ENCODE measurements around the gene PPP2R2D.

Gene PPP2R2D

DNA sequence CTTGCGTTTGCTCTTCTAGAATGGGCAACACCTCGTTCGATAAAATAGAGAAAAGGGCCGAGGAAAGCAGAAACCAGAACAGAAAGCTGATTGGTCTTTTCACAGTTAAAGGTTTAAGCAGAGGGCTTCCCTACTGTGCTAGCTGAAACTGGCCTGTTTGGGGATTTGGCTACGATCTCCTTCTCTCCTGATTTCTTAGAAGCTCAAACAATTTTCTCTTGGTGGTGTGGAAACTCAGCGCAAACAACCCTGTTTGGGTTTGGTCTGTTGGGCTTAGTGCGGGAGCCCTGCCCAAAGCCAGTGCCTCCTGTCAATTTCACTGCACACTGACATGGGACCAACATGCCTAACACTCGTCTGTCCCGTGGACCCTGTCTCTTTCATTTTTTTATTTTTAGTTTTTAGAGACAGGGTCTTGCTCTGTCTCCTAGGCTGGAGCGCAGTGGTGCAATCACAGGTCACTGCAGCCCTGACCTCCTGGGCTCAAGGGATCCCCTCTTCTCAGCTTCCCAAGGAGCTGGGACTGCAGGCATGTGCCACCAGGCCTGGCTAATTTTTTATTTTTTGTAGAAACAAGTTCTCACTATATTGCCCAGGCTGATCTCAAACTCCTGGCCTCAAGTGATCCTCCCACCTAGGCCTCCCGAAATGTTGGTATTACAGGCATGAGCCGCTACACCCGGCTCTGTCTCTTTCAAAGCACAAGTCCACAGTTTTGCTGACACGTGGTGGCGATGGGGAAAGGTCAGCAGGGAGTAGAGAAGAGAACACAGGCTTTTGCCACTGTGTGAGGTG lies 97.4 kb downstream of the PPP2R2D start:
- DNase-seq (ENCODE audit: low read depth in 2 of 2): no peak

DNA sequence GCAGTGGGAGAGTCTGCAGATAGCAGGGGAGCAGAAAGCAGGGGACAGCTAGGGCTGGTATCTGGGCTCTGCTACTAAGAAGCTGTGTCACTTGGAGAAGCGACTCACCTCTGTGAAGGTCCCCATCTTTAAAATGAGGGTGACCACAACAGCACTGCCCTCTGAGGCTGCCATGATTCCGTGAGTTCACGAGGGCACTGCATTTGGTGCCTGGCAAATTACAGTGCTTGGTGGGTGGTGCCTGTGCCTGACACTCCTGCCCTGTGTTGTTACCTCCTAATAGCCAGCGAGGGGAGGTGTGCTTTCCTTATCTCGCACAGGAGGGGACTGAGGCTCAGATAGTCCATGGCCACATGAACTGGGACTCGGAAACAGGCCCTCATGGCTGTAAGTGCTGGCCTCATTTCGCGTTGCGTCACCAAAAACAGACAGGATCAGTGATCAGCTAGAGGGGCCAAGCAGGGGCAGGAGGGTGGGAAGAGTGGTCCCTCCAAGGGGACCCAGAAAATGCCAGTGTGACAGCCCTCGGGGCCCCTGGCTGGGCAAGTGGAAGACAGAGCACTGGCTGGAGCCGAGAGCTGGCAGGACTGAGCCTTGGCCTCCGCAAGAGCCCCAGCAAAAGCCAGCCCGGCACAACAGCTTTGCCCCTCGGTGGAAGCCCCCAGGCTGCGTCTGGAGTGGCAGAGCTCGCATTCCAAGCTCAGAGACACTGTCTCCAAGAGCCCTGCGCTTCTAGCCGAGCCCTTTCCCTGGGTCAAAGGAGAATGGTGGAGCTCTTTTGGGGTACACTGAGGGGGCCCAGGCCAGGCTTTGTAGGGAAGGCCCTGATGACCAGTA lies 98.3 kb downstream of the PPP2R2D start:
- DNase-seq (ENCODE audit: low read depth in 2 of 2): no peak

DNA sequence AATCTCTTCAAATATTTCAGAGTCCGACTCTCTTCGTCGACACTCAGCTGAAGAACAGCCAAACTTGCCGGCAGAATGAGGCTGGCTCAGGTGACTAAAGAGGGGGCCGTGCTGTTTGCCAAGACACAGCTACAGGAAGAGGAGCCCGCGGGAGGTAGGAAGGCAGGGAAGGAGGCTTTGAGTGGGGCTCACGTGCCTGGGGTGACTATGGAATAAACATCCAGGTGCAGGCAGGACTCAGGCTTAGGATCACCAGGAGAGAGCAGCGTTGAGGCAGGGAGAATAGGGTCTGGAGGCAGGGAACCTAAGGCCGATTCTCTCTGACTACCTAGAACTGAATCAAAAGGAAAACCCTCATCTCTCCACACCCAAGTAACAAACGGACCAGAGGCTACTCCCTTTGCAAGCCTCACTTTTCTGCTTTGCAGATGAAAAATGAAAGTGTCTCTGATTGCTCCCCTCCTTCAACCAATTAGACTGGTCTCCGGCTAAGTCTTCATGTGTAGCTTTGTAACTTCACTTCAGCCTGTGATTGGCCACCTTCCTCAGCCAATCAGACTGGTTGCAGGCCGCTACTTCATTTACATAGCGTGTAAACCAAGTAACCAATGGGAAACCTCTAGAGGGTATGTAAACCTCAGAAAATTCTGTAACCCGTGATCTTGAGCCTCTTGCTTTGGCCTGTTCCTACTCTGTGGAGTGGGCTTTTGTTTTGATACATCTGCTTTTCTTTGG lies 100.6 kb downstream of the PPP2R2D start:
- no peak for DNase-seq (ENCODE audit: low read depth in 2 of 2)

DNA sequence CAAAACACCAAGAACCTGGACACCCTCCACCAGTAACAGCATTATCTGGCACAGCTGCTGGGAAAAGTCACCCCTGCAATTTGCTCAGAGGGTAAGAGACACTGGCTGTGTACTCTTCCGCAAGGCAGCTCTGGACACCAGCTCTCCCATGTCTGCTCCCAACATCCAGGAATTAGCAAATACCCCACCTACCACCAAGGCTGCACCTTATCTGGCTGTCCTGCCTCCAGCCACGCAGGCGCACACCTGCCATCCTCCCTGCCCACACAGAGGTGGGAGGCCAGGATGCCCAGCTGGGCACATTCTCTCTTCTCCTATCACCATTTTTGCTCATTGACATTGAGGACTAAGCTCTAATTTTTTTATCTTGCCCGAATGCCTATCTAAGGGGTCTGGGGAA lies 101.2 kb downstream of the PPP2R2D start:
- DNase-seq (ENCODE audit: low read depth in 2 of 2): no peak

DNA sequence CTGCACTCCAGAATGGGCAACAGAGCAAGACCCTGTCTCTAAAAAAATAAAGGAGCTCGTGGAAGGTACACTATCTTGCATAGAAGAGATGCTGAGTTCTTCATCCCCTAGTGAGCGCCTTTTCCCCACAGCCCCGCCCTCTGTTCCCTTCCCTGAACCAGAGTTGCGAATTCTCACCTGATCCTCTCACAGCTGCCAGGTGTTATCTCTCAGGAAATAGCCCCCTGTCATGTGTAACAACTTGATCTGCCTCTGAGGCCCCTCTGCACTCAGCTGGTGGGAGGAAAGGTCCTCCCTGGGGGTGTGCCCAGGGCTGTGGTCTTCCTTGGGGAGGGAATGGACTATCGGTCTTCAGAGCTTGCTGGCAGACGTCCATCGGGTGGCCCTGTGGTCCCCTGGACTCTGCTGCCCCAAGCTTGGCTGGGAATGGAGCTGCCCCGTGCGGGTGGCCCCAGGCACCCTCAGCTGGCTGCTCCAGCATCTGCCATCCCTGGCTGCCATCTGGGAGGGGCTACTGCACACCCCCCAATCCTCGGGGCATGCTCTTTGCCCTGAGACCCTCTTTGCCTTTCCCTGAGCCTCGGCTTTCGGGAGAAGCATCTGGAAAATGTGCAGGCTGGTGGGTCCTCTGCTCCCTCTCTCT lies 102.6 kb downstream of the PPP2R2D start:
- DNase-seq (ENCODE audit: low read depth in 2 of 2): no peak

DNA sequence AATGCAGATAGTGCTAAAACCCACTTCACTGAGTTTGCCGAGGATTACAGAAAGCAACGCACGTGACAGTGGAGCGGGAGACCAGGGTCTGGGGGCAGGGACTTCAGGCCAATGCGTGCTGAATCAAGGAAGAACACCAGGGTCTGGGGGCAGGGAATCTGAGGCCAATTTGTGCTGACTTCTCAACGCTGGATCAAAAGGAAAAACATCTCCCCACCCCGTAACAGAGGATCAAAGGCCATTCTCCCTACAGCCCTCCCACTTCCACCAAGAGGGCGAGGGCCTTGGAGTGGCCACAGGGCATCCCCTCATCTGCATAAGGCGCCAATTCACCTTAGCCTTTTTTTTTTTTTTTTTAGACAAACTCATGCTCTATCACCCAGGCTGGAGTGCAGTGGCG lies 103.2 kb downstream of the PPP2R2D start:
- no peak for DNase-seq (ENCODE audit: low read depth in 2 of 2)

DNA sequence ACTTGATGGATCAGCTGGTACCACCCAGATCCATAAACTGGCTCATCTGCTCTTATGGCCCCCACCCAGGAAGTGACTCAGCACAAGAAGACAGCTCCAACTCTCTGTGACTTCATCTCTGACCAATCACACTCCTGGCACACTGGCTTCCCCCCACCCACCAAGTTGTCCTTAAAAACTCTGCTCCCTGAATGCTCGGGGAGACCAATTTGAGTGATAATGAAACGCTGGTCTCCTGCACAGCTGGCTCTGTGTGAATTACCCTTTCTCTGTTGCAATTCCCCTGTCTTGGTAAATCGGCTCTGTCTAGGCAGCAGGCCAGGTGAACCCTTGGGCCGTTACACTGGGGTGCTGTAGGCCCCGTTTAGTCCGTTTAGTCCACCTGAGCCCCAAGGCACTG lies 104.3 kb downstream of the PPP2R2D start:
- no peak for DNase-seq (ENCODE audit: low read depth in 2 of 2)

DNA sequence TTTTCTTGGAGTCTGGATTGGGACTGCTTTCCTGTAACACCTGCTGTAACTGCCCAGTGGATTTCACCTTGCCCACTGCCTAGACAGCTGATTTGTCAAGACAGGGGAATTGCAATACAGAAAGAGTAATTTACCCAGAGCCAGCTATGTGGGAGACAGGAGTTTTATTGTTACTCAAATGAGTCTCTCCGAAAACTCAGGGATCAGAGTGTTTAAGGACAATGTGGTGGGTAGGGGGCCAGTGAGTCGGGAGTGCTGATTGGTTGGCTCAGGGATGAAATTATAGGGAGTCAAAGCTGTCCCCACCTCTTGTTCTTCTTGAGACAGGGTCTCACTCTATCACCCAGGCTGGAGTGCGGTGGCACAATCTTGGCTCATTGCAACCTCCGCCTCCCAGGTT lies 106.2 kb downstream of the PPP2R2D start:
- DNase-seq (ENCODE audit: low read depth in 2 of 2): no peak

DNA sequence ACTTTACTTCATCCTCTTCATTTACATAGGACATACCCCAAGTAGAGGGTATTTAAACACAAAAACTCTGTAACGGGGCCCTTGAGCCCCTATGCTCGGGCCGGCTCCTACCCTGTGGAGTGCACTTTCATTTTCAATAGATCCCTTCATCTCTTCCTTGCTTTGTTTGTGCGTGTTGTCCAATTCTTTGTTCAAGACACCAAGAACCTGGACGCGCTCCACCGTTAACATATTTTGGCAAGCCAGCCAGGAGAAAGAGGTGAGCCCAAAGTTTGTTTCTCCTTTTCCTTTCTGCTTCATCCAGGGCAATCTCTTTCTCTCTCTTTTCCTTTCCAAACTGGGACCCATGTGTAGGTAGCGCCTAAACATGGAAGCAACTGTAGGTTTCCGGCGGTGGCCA lies 106.9 kb downstream of the PPP2R2D start:
- no peak for DNase-seq (ENCODE audit: low read depth in 2 of 2)
